ENCODE results near the gene ADPRH.

Gene ADPRH

DNA sequence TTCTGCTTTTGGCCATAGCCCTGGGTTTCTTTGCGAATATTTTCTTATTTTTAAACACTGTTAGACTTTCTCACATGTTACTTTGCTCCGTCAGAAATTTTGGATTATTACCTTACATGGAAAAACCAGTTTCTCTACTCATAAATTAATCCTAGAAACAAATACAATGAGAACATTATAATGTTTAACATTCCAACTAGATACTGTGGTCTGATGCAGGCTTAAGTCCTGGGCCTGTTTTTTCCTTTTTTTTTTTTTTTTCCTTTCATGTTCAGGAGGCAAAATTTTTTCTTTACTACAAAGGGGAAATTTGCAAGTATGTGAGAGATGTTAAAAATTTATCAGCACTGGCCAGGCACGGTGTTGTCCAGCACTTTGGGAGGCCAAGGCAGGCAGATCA lies 52.2 kb downstream of the ADPRH start:
- no peak for DNase-seq

DNA sequence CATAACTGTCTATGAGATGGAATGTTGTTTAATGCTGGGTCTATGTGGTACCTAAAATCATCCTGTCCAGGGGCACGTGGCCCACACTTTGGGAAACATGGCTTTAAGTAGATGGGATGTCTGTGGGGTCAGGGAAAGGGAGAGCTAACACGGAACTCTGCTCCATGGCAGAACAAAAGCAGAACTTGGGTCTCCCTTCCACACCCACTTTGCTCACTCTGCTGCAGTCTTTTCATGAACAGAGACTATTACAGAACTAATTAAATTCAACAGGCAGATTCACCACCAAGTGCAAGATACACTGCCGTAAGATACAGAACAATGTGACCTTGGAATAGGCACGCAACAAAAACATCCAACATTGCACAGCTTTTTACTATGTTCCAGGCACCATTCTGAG lies 52.9 kb downstream of the ADPRH start:
- no peak for DNase-seq

GRCh38 chr3:119632829-119633228 lies 53.5 kb downstream of the ADPRH start:
- DNase-seq: no peak

DNA sequence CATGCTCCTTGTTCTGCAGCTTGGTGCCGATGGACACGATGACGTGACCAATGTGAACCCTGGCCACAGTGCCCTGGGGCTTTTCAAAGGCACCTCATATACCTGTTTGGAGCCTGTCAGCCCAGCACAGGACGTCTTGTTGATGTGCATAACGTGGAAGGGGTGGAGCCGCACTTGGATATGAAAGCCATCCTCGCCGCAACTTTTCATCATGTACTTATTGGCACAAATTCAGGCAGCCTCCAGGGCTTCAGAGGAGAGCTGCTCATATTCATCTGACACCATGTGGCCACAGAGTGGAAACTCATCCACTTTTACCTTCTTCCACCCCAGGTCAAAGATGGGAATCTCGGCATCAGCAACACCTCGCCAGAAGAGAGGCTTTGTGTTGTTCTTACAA lies 56.4 kb downstream of the ADPRH start:
- no peak for DNase-seq

GRCh38 chr3:119636249-119636648 lies 57.0 kb downstream of the ADPRH start:
- DNase-seq: no peak

GRCh38 chr3:119636891-119637611 lies 57.8 kb downstream of the ADPRH start:
- DNase-seq: no peak

- DNase-seq: no peak
Observed at GRCh38 chr3:119637679-119638477, 58.6 kb downstream of the ADPRH start.
